Astrocyte (in vitro differentiated cells and primary cell): Measurements from ENCODE around the gene CYYR1. TPM values are rescaled to one million over a fixed set of nuclear protein-coding genes. Genes with fewer than 3 reads are reported as not detected.
A peak's percentile ranks its signal among the peaks of the same experiment; 100 is the strongest.

Experiments used
- DNase-seq: peaks from one replicate; pipeline ENCODE4 v3.0.0-alpha.2; 2010; ENCODE audit warnings: low read depth
- FAIRE-seq: peaks from 2 replicates; lab custom pipeline; 2011; peaks lifted over from hg19 to GRCh38; lab: Jason Lieb, UNC
- H2AFZ ChIP-seq: 2 replicates; pipeline ENCODE4 v1.6.0; 2012; ENCODE audit warnings: low read depth, low read length, inconsistent platforms
- H3K27ac ChIP-seq: 2 replicates; pipeline ENCODE4 v1.5.1; 2011; ENCODE audit warnings: low read depth, low read length, inconsistent platforms
- H3K27me3 ChIP-seq: 2 replicates; pipeline ENCODE4 v1.6.0; 2011; ENCODE audit warnings: low read length, inconsistent platforms; ENCODE audit not compliant: insufficient read depth
- H3K36me3 ChIP-seq: 2 replicates; pipeline ENCODE4 v1.5.1; 2011; ENCODE audit warnings: low read length, inconsistent platforms; ENCODE audit not compliant: insufficient read depth
- H3K4me1 ChIP-seq: 2 replicates; pipeline ENCODE4 v1.5.1; 2011; ENCODE audit warnings: low read length, inconsistent platforms; ENCODE audit not compliant: insufficient read depth
- H3K4me2 ChIP-seq: 2 replicates; pipeline ENCODE4 v1.6.0; 2012; ENCODE audit warnings: low read length, inconsistent platforms
- H3K4me3 ChIP-seq: 2 replicates; pipeline ENCODE4 v1.5.1; 2011; ENCODE audit warnings: low read depth, mild to moderate bottlenecking, low read length, inconsistent platforms; ENCODE audit not compliant: insufficient read depth
- H3K79me2 ChIP-seq: 2 replicates; pipeline ENCODE4 v1.6.0; 2012; ENCODE audit warnings: mild to moderate bottlenecking, low read length, inconsistent platforms; ENCODE audit not compliant: insufficient read depth
- H3K9ac ChIP-seq: 2 replicates; pipeline ENCODE4 v1.6.0; 2012; ENCODE audit warnings: mild to moderate bottlenecking, low read length, inconsistent platforms
- H3K9me3 ChIP-seq: 2 replicates; pipeline ENCODE4 v1.5.1; 2012; ENCODE audit warnings: low read depth, mild to moderate bottlenecking, low read length, inconsistent platforms; ENCODE audit not compliant: insufficient read depth
- H4K20me1 ChIP-seq: 2 replicates; pipeline ENCODE4 v1.6.0; 2012; ENCODE audit warnings: low read length, inconsistent platforms; ENCODE audit not compliant: insufficient read depth
- H3K27ac Mint-ChIP-seq: one replicate; pipeline ENCODE4 v1.8.0; 2021; ENCODE audit warnings: mild to moderate bottlenecking, mixed read lengths; ENCODE audit not compliant: unreplicated experiment
- H3K27me3 Mint-ChIP-seq: one replicate; pipeline ENCODE4 v1.8.0; 2021; ENCODE audit warnings: low read depth, mixed read lengths; ENCODE audit not compliant: unreplicated experiment
- H3K36me3 Mint-ChIP-seq: one replicate; pipeline ENCODE4 v1.8.0; 2021; ENCODE audit warnings: low read depth, mixed read lengths; ENCODE audit not compliant: unreplicated experiment
- H3K4me1 Mint-ChIP-seq: one replicate; pipeline ENCODE4 v1.8.0; 2021; ENCODE audit warnings: low read depth, mixed read lengths; ENCODE audit not compliant: unreplicated experiment
- H3K4me3 Mint-ChIP-seq: one replicate; pipeline ENCODE4 v1.8.0; 2021; ENCODE audit warnings: mild to moderate bottlenecking, moderate library complexity, mixed read lengths; ENCODE audit not compliant: unreplicated experiment
- H3K9me3 Mint-ChIP-seq: one replicate; pipeline ENCODE4 v1.8.0; 2021; ENCODE audit warnings: mild to moderate bottlenecking, mixed read lengths; ENCODE audit not compliant: unreplicated experiment
- CTCF ChIP-seq: IDR thresholded peaks from 2 replicates; pipeline ENCODE4 v1.5.1; 2011; ENCODE audit warnings: low read depth, mild to moderate bottlenecking, inconsistent platforms, low read length, moderate library complexity; ENCODE audit not compliant: insufficient read depth
- EZH2 ChIP-seq: IDR thresholded peaks from 2 replicates; pipeline ENCODE4 v1.6.1; 2012; ENCODE audit warnings: mild to moderate bottlenecking, low read length, inconsistent platforms; ENCODE audit not compliant: insufficient read depth
- total RNA-seq: library from RNA; stranded (reverse); gene quantifications from 2 replicates; pipeline ENCODE4 v1.2.1, GENCODE V29; 2021

The CYYR1 gene
- total RNA-seq, 1 donor from 2014 or later, result 4.7 TPM

GRCh38 chr21:26588446-26588845 lies 15.4 kb upstream of the CYYR1 start:
- TF ChIP-seq CTCF, result no peak
- Mint-ChIP-seq H3K27ac (peak overlapping the region; percentile 4), H3K4me1 (peaks cover 12% of the 10 kb centered on the region), H3K9me3 (no peaks in the 10 kb centered on the region), H3K4me3 (no peak overlapping the region), H3K36me3 (no peaks in the 10 kb centered on the region), H3K27me3 (no peaks in the 10 kb centered on the region)
- no peak overlapping the region for H3K27ac ChIP-seq
- no peak overlapping the region for H3K4me2 ChIP-seq
- no peaks in the 10 kb centered on the region for H3K79me2 ChIP-seq
- no peaks in the 10 kb centered on the region for H3K9me3 ChIP-seq
- no peaks in the 10 kb centered on the region for H4K20me1 ChIP-seq
- H3K36me3 ChIP-seq, result no peaks in the 10 kb centered on the region
- no peaks in the 10 kb centered on the region for H3K4me1 ChIP-seq
- no peak overlapping the region for H3K4me3 ChIP-seq
- FAIRE-seq, result no peak
- DNase-seq, result no peak
- H3K9ac ChIP-seq, result no peak overlapping the region
- no peak overlapping the region for H2AFZ ChIP-seq
- H3K27me3 ChIP-seq, result no peaks in the 10 kb centered on the region

DNA sequence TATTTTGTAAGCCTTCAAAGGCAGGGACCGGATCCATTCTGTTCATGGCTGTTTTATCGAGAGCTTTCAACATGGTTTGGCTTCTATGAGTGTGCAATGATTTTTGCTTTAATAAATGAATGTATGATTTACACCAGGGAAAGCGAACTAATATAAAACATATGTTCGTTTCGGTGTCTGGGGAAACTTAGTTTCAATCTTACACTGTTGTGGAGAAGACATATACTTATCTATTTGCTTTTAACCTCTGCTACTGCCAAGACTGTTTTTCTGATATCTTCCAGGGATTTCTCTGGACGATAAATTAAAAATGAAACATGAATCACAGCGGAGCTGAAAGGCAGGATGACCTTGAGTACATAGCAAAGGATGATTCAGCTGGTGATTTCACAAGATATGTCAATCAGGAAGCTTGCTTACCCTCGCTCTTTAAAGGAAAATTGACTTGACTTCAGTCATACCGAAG lies 14.7 kb upstream of the CYYR1 start:
- Histone ChIP-seq H3K4me3 (no peak overlapping the region), H4K20me1 (no peaks in the 10 kb centered on the region), H3K36me3 (no peaks in the 10 kb centered on the region), H3K9ac (no peak overlapping the region), H3K4me1 (no peaks in the 10 kb centered on the region), H3K27me3 (no peaks in the 10 kb centered on the region), H3K27ac (no peak overlapping the region), H3K4me2 (peak overlapping the region; percentile 43), H3K9me3 (no peaks in the 10 kb centered on the region), H2AFZ (no peak overlapping the region), H3K79me2 (no peaks in the 10 kb centered on the region)
- Mint-ChIP-seq H3K9me3 (no peaks in the 10 kb centered on the region), H3K27me3 (no peaks in the 10 kb centered on the region), H3K4me1 (peaks cover 12% of the 10 kb centered on the region), H3K4me3 (no peak overlapping the region), H3K36me3 (no peaks in the 10 kb centered on the region), H3K27ac (no peak overlapping the region)
- no peak for TF ChIP-seq EZH2
- TF ChIP-seq CTCF, result no peak
- DNase-seq (peak; percentile 57), FAIRE-seq (peak; percentile 86)

- peaks cover 12% of the 10 kb centered on the region for H3K4me1 Mint-ChIP-seq
- H3K36me3 Mint-ChIP-seq, result no peaks in the 10 kb centered on the region
- peaks cover 10% of the 10 kb centered on the region for H3K9me3 Mint-ChIP-seq
- Histone ChIP-seq H3K9me3 (no peaks in the 10 kb centered on the region), H2AFZ (no peak overlapping the region), H3K36me3 (no peaks in the 10 kb centered on the region), H3K4me3 (no peak overlapping the region), H3K4me1 (no peaks in the 10 kb centered on the region), H4K20me1 (no peaks in the 10 kb centered on the region), H3K9ac (no peak overlapping the region), H3K4me2 (no peak overlapping the region), H3K27me3 (no peaks in the 10 kb centered on the region), H3K27ac (no peak overlapping the region), H3K79me2 (no peaks in the 10 kb centered on the region)
- no peak for TF ChIP-seq CTCF
- TF ChIP-seq EZH2, result no peak
- no peak overlapping the region for H3K4me3 Mint-ChIP-seq
- DNase-seq, result no peak
- no peaks in the 10 kb centered on the region for H3K27me3 Mint-ChIP-seq
- FAIRE-seq, result no peak
- H3K27ac Mint-ChIP-seq, result no peak overlapping the region
Observed at GRCh38 chr21:26583769-26584168, 10.7 kb upstream of the CYYR1 start.
